NOMO-1 treated with DMSO at 0.1 percent for 48 hours (cell line): Measurements from ENCODE around the gene SFTPA2.
"Not testable (repeated sequence)": the region's sequence is repeated elsewhere in the genome, so short reads cannot be mapped to it uniquely, and the experiment has no call there.

Source experiments
- DNase-seq: peaks from one replicate; lab custom pipeline; 2025; ENCODE audit not compliant: unreplicated experiment; lab: John Stamatoyannopoulos, UW

SFTPA2 gene

DNA sequence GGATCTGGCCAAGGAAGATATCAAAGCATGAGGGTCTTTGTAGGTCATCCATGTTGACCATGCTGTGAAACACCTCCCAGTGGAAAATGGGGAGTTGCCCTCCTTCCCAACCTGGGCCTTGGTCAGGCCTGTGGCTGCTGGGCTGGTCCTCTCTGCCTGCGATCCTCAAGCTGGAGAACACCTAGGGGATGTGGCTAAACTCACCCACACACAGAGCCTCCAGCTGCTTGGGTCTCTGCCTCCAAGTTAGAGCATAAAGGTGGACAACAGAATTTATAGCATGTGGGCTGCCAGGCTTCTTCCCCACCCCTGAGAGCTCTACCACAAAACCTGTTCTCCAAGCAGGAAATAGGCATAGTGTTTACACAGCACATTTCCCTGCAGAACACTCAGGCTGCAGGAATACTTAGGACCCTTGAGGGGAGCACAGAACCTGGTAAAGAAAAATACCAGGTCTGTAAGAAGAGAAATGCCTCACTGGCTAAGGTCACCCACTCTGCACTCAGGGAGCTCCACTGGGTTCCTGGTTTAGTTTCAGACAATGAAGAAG is at the start of gene SFTPA2:
SFTPA2 (minus strand) TSS at position 248 of the 550 bp plus-strand sequence. CDS start 924 bp downstream, outside the sequence.
- DNase-seq = no peak

DNA sequence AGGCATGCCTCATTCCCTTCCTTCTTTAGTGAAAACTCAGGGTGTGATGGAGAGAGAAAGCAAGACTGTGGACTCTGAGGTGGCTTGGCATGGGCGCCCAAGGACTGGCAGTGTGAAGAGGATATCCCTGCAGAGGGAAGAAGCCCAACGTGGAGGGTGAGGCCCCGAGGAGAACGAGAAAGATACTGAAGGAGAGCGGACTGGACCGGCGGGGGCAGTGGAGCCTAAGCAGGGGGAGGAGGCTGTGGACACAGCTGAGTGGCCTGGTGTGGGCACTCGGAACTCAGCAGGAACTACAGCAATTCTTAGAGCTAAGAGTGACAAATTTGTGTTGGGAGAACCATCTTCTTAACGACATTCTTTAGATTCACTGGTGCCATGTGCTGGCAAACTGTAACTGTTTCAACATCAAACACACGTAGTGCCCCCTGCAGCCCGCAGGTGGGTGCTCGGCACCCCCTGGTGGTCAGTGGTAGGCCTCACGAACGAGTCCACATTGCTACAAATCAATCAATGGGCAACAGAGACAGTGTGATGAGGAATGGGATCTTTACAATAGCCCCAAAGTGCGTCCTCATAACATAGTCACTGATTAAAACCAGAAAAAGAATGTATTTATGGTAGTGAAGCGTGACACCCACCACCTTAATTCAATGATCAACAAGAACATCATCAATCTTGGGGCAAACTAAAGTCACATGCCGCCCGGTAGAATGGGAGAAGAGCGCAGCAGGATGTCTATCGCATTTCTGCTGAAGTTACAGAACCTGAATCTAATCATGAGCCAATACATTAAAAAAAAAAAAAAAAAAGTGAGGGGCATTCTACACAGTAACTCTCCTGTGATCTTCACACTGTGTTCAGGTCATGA is 48.5 kb upstream of the SFTPA2 start:
- peak; percentile 14 for DNase-seq

DNA sequence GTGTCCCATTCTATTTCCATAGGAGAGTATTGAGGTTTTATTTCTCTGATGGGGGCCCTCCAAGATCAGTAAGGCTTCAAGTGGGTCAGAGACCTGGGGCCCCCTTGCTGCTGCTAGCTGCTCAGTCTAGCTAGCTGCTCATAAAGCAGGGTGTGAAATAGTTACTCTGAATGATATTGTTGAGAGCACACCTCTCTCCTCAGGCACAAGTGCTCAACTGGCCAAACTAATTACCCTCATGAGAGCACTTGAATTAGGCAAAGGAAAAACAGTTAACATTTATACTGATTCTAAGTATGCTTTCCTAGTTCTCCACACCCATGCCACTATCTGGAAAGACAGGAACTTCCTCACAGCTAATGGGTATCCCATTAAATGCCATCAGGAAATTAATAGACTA is 45.1 kb upstream of the SFTPA2 start:
- DNase-seq = no peak

DNA sequence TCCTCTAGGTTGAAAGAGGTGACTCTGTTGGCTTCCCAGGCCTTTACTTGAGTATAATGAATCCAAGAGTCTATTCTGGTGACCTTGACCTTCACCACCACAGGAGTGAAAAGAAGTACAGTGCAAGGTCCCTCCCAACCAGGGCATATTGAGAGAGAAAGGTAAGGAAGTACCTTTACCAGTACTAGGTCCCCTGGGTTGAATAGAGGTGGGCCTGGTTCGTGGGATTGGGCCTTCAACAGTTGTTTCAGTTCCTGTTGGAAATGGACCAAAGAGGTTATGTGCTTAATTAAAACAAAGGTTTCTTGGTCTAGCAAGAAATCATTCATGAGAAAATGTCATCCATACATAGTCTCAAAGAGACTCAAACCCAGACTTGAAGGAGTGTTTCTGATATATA is 44.1 kb upstream of the SFTPA2 start:
- no peak for DNase-seq

DNA sequence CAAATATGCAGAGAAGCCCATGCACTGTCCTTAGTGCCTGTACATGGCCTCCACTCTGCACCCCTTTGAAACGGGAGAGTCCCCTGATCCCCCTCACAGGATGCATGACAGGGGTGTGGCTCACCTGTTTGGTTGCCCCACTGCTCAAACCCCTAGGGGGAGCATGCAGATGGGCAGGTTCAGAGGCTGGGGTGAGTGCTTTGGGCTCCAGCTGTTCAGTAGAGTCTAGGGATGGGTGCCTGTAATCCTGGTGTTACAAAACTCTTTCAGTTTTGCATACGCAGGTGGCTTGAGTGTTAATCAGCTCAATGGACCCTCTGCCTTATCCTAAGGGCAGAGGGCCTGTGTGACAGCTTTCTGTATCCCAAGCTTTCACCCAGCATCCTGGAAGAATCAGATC is 42.7 kb upstream of the SFTPA2 start:
- no peak for DNase-seq

DNA sequence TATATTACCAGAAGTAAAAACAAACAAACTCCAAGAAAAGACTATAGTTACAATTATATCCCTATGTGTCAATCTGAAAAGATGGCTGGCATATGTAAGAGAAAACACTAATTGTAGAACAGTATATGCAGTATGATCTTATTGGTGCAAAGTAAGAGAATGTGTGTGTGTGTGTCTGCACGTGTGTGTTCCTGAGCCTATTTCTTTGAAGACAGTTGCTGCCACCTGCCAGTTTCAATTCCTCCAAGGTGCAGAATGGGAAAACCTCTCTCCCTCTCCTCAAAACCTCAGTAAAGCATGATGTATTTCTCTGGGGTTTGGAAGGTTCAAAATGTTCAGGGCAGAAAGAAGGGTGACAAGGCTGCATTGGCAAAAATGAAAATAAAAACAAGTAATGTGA is 41.7 kb upstream of the SFTPA2 start:
- DNase-seq = no peak

DNA sequence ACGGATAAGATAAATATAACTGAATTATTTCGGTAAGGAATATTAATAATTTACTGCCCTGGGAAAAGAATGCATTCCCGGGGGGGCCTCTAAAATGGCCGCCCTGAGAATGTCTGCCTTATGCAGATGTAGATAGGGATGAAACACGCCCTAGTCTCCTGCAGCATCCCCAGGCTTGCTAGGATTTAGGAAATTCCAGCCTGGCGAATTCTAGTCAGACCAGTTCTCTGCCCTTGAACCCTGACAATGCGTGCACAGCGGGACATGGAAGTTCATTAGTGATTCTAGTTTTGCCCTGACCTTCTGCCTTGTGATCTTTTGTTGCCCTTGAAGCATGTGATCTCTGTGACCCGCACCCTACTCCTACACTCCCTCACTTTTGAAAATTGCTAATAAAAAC is 39.4 kb upstream of the SFTPA2 start:
- not testable (repeated sequence) for DNase-seq

DNA sequence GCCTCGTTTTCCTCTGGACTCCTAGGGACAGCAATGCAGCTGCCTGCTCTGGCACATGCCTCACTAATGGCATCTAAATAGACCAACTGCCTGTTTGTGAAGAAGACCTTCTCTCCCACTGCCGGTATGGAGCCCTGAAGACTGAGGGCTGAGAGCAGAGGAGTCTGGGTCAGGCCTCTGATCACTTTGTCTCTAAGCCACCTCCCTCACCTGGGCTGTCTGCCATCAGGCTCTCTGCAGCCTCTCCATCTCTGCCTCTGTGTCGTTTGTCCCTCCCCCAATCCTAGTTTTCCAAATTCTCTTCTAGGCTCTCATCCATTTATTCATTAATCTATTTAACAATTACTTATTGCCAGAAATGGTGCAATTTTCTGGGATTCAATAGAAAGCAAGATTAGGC is 35.3 kb upstream of the SFTPA2 start:
- DNase-seq = no peak

DNA sequence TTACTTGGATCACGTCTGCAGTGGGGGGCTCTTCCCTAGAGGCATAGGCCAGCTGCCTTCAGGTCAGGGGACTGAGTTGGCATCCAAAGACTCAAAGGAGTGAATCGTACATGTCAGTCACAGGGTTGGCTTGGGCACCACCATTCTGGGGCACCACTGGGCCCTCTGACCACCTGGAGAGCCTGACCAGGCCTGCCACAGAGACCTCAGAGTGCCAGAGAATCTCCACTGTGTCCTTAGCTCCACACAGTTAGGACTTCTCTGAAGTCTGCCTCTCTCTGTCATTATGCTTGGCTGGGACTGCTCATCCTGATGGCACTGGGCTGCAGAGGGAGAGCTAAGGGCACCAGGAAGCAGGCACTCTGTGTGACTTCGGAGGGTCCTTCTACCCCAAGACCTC is 34.4 kb upstream of the SFTPA2 start:
- DNase-seq = not testable (repeated sequence)

DNA sequence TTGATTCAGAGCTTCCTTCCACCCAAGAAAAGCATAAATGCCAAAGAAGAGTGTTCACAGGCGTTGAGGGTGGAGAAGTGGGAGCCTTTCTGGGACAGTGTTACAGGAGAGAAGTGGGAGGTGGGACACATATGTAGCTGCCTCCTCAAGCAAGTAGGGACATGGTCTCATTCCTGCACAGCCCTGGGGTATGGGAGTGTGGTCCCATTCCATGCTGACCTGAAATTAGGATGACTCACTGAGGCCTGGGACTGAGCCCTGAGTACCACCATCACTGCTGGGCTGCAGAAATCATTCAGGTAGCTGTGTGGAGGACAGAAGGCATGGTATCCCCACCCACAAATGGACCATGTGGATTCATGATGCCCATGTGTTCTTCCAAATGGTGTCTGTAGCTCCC is 33.2 kb upstream of the SFTPA2 start:
- DNase-seq = no peak

DNA sequence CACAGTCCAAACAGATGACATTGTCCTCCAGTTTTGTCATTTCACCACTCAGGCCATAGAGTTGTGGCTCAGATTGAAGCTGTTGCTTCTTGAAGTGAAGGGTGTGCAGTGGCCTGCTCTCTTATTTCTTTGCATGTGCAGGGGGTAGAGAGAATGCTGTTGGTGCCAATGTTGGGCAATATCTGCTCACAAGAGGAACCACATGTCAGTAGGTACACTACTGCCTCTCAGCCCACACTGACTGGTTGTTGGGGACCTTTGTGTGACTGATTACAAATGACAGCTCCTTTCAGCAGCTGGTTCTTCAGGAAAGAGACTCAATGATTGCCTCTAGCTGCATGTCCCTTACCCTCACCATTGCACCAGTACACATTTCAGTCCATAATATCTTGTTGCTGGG is 28.6 kb upstream of the SFTPA2 start:
- DNase-seq = no peak

DNA sequence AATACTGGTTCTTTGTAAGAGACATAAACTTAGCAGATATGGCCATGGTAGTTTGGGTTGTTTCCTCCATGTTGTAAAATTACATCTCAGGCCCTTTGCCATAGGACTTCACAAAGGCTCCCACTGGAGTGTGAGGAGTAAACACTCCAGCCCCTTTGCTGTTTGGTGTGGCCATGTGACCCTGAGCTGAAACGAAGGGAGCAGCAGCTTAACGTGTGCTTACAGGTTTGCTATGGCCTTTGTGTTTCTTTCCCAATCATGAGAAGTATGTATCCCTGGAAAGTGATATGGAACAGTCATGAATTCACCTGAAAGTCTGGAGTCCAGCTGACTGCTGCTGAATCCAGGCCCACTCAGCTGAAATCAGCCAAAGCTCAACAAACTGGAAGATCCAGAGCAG is 26.7 kb upstream of the SFTPA2 start:
- no peak for DNase-seq

DNA sequence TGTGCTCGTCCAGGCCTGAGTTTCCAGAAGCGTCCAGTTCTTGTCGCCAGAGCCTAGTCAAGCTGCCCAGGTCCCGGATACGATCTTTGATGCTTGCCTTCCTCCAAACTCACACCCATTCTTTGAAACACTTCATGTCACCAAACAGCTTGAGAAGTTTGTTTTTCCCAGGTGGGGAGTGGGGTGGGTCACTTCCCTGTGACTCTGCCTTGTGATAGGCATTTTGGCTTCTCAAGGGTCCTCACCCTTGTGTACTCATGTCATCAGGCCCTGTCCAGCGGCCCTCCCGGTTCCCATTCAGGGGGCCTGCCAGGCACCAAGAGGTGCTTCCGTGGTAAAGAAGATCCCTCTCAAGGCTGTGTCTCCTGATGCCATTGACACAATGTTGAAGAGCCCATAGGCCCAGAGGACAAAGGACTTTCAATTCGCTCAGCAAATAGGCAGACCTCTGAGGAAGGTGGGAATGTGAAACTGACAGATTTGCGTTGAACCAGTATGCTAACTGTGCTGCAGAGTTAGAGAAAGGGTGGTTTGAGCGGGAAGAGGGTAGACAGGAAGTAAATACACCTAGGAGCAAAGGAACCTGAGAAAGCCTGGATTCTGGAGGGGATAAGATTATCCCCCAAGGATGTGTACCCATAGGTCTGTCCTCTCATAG is 25.8 kb upstream of the SFTPA2 start:
- no peak for DNase-seq

DNA sequence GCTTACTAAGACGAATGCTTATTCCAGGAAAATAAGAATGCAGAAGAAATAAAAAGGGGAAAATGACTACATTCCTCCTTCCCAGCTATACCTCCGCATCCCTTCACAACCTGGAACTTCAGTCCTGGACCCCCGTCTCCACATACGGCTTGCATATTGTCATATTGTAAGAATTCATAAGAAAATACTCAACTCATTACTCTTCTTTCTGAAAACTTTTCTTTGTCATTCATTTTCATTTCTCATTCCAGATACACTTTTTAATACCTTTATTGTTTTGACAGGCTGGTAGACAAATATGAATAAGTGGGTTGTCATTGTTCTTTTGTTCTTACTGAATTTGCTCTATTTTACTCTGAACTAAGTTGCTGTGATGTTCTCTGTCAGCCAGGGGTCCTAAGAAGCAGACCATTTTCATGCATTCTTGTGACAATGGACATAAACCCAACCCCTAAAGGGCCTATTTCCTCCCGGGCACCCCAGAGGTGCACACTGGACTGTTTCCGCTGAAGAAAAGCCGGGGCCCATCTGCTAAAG is 23.3 kb upstream of the SFTPA2 start:
- DNase-seq = no peak

DNA sequence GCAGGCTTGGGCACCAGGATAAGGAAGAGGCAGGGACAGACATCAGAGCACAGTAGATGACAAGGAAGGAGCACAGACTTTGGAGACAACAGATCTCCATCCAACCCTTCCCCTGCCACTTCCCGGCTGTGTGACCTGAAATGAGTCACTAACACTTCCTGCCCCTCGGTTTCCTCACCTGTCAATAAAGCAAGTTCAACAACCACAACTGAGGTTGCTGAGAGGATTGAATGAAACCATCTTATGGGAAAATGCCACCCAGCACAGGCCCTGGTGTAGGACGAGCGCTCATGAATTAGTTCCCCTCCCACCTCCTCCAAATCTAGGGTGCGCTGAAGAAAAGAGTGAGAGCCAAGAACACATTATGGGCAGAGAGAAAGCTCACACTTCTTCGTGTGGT is 22.7 kb upstream of the SFTPA2 start:
- not testable (repeated sequence) for DNase-seq

DNA sequence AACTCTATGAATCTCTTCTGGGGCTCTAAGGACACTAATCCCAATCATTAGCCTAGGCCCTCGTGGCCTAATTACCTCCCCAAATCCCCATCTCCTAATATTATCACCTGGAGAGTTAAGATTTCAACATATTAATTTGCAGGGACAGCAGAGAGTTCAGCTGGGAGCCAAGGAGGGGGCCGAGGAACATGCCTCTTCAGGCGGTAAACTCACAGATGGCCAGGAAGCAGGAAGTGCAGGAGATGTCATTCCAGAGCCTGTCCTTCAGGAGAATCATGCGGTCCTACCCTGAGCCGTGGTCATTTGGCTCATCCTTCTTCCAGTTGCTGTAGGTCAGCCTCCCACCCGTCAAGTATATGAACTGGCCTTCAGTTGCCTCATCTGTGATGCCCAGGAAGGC is 21.9 kb upstream of the SFTPA2 start:
- no peak for DNase-seq

DNA sequence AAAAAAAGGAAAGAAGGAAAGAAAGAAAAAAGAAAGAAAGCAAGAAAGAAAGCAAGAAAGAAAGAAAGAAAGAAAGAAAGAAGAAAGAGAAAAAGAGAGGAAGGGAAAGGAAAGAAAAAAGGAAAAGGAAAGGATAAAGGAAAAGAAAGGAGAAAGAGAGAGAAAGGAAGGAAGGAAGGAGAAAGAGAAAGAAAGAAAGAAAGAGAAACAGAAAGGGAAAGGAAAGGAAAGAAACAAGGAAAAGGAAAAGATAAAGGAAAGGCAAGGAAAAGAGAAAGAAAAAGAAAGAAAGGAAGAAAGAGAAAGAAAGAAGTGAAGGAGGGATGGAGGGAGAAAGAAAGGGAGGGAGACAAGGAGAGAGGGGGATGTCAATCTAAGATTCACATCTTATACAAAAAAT is 20.8 kb upstream of the SFTPA2 start:
- no peak for DNase-seq

DNA sequence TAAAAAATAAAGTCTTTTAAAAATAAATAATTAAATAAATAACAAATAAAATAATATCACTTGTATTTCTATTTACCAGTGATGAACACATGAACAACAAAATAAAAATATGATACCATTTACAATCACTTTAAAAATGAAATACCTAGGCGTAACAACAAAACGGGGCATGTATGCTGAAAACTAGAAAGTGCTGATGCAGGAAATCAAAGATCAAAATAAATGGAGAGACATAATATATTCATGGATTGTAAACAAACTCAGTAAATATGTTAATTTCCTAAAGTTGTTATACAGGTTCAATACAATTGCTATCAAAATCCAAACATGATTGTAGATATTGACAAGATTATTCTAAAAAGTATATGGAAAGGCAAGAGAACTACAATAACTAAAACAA is 19.2 kb upstream of the SFTPA2 start:
- no peak for DNase-seq

DNA sequence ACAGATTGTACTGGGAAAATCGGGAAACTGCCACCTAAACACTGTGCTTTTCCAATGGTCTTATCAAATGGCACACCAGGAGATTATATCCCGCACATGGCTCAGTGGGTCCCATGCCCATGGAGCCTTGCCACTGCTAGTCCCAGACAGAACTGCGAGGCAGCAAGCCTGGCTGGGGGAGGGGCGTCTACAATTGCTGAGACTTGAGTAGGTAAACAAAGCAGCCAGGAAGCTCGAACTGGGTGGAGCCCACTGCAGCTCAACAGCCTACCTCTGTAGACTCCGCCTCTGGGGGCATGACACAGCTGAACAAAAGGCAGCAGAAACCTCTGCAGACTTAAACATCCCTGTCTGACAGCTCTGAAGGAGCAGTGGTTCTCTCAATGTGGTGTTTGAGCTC is 10.4 kb upstream of the SFTPA2 start:
- not testable (repeated sequence) for DNase-seq

DNA sequence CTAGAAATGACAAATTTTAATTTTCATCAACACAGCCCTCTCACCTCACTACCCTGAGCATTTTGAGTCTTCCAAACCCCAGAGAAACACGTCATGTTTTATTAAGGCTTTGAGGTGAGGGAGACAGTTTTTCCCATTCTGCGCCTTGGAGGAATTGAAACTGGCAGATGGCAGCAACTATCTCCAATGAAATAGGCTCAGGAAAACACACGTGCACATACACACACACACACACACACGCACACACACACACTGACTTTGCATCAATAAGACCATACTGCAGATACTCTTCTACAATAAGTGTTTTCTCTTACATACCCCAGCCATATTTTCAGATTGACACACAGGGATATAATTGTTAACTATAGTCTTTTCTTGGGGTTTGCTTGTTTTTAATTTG is 3.2 kb upstream of the SFTPA2 start:
- no peak for DNase-seq

DNA sequence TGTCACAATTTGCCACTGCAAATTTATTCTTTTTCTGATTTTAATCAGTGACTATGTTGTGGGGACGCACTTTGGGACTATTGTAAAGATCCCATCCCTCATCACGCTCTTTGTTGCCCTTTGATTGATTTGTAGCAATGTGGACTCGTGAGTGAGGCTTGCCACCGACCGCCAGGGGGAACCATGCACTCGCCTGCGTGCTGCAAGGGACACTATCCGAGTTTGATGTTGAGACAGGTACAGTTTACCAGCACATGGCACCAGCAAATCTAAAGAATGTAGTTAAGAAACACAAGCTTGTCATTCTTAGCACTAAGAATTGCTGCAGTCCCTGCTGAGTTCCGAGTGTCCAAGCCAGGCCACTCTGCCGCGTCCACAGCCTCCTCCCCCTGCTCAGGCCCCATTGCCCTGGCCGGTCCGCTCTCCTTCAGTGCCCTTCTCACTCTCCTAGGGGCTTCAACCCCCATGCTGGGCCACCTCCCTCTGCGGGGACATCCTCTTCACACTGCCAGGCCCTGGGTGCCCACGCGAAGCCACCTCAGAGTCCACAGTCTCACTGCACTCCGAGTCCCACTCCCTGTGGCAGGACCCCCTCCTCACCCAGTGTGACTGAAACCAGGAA is 2.0 kb upstream of the SFTPA2 start:
- peak; percentile 34 for DNase-seq

DNA sequence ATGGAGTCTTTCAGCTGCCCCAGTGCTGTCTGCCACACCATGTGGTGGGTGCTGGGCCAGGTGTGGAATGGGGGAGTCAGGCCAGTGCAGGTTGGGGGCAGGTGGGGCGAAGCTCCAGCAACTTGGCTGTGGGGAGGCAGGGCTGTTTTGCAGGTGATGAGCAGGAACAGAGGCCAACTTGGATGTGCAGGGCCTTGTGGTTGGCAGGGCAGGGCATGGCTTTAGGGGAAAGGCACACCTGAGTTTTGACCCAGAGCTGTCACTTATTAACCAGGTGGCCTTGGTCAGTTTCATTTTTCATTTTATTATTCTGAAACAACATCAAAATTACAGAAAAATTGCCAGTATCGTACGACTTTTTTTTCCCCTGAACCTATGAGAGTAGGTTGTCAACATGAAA is 1.1 kb upstream of the SFTPA2 start:
- no peak for DNase-seq
